Activated T-cell treated with anti-CD3 and anti-CD28 coated beads, Interleukin-2, amount 50 U/mL, for 72 hours (primary cell): ENCODE measurements around the gene SFXN3. TPM values are rescaled to one million over a fixed set of nuclear protein-coding genes. Genes with fewer than 3 reads are reported as not detected.
A peak's percentile ranks its signal among the peaks of the same experiment; 100 is the strongest.

Source experiments
- ATAC-seq, 2 donors: fragments of 150-1000 bp; cut with Tn5 transposase; replicated peaks in 1 of 2; 2 replicates each; pipeline ENCODE4 v1.10.0; 2021; ENCODE audit warnings: moderate library complexity in 2 of 2, mild to moderate bottlenecking in 1 of 2
- DNase-seq, 2 donors: peaks; one replicate each; pipeline ENCODE4 v3.0.0; 2021 to 2022; ENCODE audit warnings: mixed read lengths in 1 of 2
- H3K27ac Mint-ChIP-seq: one replicate; pipeline ENCODE4 v1.8.0; 2022; ENCODE audit warnings: mild to moderate bottlenecking, moderate library complexity, mixed read lengths
- H3K27me3 Mint-ChIP-seq: one replicate; pipeline ENCODE4 v1.8.0; 2022; ENCODE audit warnings: low read depth, mixed read lengths
- H3K36me3 Mint-ChIP-seq, 2 donors: one replicate each; pipeline ENCODE4 v1.8.0; 2022; ENCODE audit warnings: mixed read lengths in 2 of 2, mild to moderate bottlenecking in 1 of 2; ENCODE audit not compliant: insufficient read depth in 2 of 2
- H3K4me1 Mint-ChIP-seq: one replicate; pipeline ENCODE4 v1.8.0; 2022; ENCODE audit warnings: low read depth, mixed read lengths
- H3K4me3 Mint-ChIP-seq, 2 donors: one replicate each; pipeline ENCODE4 v1.8.0; 2022; ENCODE audit warnings: mild to moderate bottlenecking in 2 of 2, mixed read lengths in 2 of 2, moderate library complexity in 2 of 2
- H3K9me3 Mint-ChIP-seq, 2 donors: one replicate each; pipeline ENCODE4 v1.8.0; 2022; ENCODE audit warnings: mixed read lengths in 2 of 2
- total RNA-seq, 2 donors: library from RNA; stranded (reverse); gene quantifications; one replicate each; pipeline ENCODE4 v1.2.3, GENCODE V29; 2022

The SFXN3 gene
- total RNA-seq, 2 donors from 2014 or later, result 23.5 to 24.2 TPM

DNA sequence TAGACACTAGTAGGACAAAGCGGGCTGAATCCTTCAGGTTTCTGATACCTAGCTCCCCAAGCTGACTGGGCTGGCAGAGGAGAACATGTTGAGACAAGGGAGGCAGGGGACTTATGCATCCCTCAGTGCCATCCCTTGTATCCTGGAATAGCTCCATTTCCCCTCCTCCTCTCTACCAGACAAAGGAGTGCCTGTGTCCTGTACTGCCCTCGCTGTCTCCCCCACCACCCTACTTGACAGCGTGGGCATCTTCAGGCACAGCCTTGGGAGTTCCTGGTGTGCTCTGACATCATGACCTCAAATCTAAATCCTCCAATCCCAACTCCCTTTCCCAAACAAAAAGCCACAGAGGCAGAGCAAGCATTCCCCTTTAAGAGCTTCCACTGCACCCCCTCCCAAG is 9.0 kb downstream of the SFXN3 start:
- Mint-ChIP-seq H3K4me1 (peaks cover 20% of the 10 kb centered on the region), H3K27ac (no peak overlapping the region), H3K4me3 (no peak overlapping the region), H3K27me3 (no peaks in the 10 kb centered on the region), H3K9me3 (no peaks in the 10 kb centered on the region), H3K36me3 (no peaks in the 10 kb centered on the region)
- ATAC-seq, result no peak
- DNase-seq, result no peak

DNA sequence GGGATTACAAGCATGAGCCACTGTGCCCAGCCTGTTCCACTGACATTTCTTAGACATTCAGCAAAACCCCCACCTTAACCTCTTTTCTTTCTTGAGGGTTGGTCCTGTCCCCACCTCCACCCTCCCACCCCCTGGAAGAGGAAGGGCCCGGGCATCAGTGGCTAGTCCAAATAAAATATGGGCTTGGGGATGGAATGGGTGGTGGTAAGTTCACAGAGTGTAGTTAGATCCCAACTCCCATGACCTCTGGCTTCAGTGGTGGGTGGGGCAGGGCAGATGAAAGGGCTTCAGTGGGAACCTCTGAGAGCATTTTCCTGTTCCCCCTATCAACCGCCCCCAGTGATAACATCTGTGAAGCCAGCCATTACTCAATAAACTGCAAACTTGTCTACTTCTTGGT is 9.8 kb downstream of the SFXN3 start:
- Mint-ChIP-seq H3K27ac (no peak overlapping the region), H3K4me1 (peaks cover 20% of the 10 kb centered on the region), H3K4me3 (no peak overlapping the region), H3K36me3 (no peaks in the 10 kb centered on the region), H3K9me3 (no peaks in the 10 kb centered on the region), H3K27me3 (no peaks in the 10 kb centered on the region)
- no peak for DNase-seq
- no peak for ATAC-seq

DNA sequence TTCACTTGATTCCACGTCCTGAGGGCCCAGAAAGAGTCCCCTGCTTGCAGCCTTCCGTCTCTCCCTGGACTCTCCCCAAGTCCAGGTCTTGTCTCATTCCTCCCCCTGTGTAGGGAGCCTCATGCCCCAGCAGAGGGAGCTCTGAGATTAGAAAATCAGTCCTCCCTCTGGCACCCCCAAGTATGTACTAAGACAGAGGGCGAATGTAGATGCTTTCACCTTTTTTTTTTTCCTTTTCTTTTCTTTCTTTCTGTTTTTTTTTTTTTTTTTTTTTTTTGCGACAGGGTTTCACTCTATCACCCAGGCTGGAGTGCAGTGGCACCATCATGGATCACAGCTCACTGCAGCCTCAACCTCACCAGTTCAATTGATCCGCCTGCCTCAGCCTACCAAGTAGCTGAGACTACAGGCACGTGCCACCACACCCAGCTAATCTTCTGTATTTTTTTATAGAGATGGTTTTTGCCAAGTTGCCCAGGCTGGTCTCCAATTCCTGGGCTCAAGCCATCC is 10.3 kb downstream of the SFXN3 start:
- peaks cover 20% of the 10 kb centered on the region for H3K4me1 Mint-ChIP-seq
- no peak overlapping the region for H3K4me3 Mint-ChIP-seq
- H3K36me3 Mint-ChIP-seq, result no peaks in the 10 kb centered on the region
- ATAC-seq, result peak; percentile 72 to 79
- peak; percentile 74 to 77 for DNase-seq
- no peaks in the 10 kb centered on the region for H3K9me3 Mint-ChIP-seq
- peaks cover 4% of the 10 kb centered on the region for H3K27me3 Mint-ChIP-seq
- H3K27ac Mint-ChIP-seq, result no peak overlapping the region

DNA sequence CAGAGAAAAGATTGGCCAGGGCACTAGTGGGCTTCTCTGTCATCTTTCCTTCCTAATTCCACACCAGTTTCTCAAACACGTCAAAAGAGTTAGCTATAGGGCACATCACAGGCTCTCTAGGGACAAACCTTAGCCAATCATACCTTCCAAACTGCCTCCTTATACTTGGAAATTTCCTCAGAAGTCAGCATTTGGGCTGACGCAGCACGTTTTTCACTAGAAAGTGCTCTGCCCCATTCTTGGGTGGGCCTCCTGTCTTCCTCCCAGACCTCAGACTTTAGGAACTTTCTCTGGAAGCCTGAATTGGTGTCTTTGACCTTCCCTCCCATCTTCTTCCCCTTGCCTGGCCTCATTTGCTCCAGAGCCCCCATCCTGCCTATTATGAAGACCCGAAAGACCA is 11.1 kb downstream of the SFXN3 start:
- peak overlapping the region; percentile 89 to 98 for H3K4me3 Mint-ChIP-seq
- H3K4me1 Mint-ChIP-seq, result peaks cover 20% of the 10 kb centered on the region
- ATAC-seq (no peak), DNase-seq (no peak)
- peaks cover 12% of the 10 kb centered on the region for H3K27me3 Mint-ChIP-seq
- H3K27ac Mint-ChIP-seq, result peak overlapping the region; percentile 40
- no peaks in the 10 kb centered on the region for H3K36me3 Mint-ChIP-seq
- no peaks in the 10 kb centered on the region for H3K9me3 Mint-ChIP-seq

DNA sequence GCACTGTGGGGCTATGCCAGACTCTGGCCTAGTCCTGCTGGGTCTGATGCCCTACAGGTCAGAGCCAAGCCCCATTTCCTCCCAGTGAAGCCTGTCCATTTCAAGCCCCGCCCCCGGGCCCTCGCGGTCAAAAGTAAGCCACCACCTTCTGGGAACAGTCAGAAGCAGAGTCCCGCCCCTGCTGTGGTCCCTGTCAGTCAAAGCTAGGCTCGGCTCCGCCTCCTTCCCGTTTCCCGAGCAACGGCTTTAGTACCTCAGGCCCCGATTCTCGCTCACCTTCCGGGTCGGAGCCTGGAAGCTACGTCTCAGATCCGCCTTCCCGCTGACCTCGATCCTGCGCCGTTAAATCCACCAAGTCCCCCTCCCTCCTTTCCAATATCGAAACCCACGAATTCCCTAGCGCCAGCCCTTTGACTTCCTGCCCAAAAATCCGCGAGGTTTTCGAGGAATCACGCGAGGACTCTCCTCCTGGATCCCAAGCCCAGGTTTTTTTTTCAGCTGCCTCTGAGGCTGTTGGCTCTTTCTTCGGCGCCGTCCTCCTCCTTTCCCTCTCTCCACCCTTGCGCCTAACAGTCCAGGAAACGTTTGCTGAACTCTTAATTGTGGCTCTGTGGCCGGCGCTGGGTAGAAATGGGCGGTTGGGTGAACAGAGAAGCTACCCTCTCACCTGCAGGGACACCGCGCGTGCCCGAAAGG is 11.8 kb downstream of the SFXN3 start:
- peak overlapping the region; percentile 89 to 98 for H3K4me3 Mint-ChIP-seq
- ATAC-seq (peak; percentile 94 to 95), DNase-seq (peak; percentile 94 to 95)
- H3K36me3 Mint-ChIP-seq, result no peaks in the 10 kb centered on the region
- H3K4me1 Mint-ChIP-seq, result peaks cover 20% of the 10 kb centered on the region
- H3K27me3 Mint-ChIP-seq, result peaks cover 19% of the 10 kb centered on the region
- peak overlapping the region; percentile 81 for H3K27ac Mint-ChIP-seq
- no peaks in the 10 kb centered on the region for H3K9me3 Mint-ChIP-seq

DNA sequence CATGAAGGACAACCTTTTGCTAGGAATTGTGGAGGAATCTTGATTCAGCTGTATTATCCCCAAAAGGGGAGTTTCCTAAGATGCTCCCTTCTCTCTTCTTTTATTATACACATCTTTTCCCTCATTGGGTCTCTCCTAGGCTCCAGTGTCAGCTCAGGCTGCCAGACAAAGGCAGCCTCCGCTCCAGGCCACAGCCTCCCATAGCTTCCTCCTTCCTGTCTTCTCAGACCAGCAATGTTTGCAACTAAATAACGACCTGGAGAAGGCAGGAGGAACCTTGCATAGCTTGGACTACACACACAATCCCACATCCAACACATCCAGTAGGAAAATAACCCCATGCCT is 12.3 kb downstream of the SFXN3 start:
- Mint-ChIP-seq H3K4me1 (peaks cover 25% of the 10 kb centered on the region), H3K27me3 (peaks cover 24% of the 10 kb centered on the region), H3K27ac (no peak overlapping the region), H3K9me3 (no peaks in the 10 kb centered on the region), H3K36me3 (no peaks in the 10 kb centered on the region), H3K4me3 (peak overlapping the region; percentile 89 to 98)
- DNase-seq (no peak), ATAC-seq (no peak)

DNA sequence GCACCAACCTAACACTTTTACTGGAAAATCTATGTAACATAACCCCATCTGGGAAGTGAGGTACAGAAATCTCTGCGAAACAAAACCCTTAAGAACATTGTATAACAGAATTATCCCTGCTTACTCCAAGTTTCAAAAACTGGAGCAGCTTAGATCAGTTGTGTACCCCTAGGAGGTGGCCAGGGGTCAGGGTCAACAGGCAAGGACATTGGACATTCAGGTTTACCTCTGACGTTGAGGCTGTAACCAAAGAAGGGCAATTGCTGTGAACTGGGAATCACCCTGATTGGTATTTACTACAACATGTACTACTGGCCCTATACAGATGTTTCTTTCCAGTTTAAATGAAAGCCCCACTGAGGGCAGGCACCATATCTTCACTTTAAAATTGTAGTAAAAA is 13.1 kb downstream of the SFXN3 start:
- H3K27ac Mint-ChIP-seq, result no peak overlapping the region
- H3K27me3 Mint-ChIP-seq, result peaks cover 32% of the 10 kb centered on the region
- ATAC-seq, result no peak
- H3K9me3 Mint-ChIP-seq, result no peaks in the 10 kb centered on the region
- H3K4me3 Mint-ChIP-seq, result peak overlapping the region in 1 of 2 donors; percentile 98
- H3K4me1 Mint-ChIP-seq, result peaks cover 29% of the 10 kb centered on the region
- no peaks in the 10 kb centered on the region for H3K36me3 Mint-ChIP-seq
- no peak for DNase-seq

DNA sequence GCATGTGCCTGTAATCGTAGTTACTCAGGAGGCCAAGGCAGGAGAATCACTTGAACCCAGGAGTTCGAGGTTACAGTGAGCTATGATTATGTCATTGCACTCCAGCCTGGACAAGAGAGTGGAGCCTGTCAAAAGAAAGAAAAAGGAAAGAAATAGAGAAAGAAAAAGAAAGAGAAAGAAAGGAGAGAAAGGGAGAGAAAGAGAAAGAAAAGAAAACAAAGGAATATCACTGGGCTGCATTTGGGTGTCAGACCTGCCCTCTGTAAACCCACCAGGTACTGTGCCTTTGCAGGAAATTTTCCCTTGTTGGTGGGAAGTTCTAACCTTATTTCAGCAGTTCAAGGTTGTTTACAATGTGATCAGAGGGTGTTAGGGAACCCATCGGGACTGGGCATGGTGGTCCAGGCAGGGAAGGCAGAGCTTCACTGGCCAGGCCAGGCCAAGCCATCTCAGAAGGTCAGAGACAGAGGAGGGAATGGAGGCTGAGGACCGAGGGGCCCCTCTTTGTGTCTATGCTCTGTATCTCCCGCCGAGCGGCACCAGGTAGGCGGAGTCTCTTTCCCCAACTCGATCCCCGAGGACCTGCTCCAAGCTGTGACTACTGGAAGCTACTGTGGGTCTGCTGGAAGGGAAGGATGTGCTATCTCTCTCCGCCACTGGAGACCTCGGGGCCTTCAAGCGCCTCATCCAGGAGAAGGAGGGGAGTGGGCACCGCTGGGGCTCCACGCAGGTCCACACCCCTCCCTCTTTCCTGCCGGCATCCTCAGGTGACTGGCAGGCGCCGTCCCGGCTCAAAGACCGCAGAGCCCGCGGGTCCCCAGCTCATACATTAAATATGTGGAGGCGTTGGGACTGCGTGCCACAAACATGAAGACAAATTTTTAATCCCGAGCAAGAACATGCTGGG is 15.6 kb downstream of the SFXN3 start:
- no peak overlapping the region for H3K4me3 Mint-ChIP-seq
- no peak for DNase-seq
- peaks cover 36% of the 10 kb centered on the region for H3K4me1 Mint-ChIP-seq
- H3K27ac Mint-ChIP-seq, result no peak overlapping the region
- no peak for ATAC-seq
- no peaks in the 10 kb centered on the region for H3K9me3 Mint-ChIP-seq
- H3K27me3 Mint-ChIP-seq, result peaks cover 52% of the 10 kb centered on the region
- no peaks in the 10 kb centered on the region for H3K36me3 Mint-ChIP-seq

DNA sequence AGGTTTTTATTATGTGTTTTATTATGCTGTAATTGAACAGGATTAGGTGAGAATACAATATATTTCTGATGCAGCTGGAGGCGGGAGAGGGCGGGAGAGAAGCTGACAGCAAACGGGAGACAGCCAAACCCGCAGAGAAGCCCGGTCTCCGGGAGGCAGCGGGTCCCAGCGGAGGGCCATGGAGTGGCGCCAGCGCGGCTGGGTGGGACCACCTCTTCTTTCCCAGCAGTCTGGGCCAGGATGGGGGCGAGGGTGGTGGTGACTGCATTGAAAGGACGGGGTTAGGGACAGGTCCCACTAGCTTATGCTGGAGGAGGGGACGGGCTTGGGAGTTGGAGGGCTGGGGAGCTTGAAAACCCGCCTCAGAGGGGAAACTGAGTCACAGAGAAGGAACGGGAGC is 16.2 kb downstream of the SFXN3 start:
- no peak overlapping the region for H3K27ac Mint-ChIP-seq
- ATAC-seq (no peak), DNase-seq (no peak)
- H3K27me3 Mint-ChIP-seq, result peaks cover 52% of the 10 kb centered on the region
- no peaks in the 10 kb centered on the region for H3K9me3 Mint-ChIP-seq
- peaks cover 34% of the 10 kb centered on the region for H3K4me1 Mint-ChIP-seq
- H3K4me3 Mint-ChIP-seq, result no peak overlapping the region
- H3K36me3 Mint-ChIP-seq, result no peaks in the 10 kb centered on the region

DNA sequence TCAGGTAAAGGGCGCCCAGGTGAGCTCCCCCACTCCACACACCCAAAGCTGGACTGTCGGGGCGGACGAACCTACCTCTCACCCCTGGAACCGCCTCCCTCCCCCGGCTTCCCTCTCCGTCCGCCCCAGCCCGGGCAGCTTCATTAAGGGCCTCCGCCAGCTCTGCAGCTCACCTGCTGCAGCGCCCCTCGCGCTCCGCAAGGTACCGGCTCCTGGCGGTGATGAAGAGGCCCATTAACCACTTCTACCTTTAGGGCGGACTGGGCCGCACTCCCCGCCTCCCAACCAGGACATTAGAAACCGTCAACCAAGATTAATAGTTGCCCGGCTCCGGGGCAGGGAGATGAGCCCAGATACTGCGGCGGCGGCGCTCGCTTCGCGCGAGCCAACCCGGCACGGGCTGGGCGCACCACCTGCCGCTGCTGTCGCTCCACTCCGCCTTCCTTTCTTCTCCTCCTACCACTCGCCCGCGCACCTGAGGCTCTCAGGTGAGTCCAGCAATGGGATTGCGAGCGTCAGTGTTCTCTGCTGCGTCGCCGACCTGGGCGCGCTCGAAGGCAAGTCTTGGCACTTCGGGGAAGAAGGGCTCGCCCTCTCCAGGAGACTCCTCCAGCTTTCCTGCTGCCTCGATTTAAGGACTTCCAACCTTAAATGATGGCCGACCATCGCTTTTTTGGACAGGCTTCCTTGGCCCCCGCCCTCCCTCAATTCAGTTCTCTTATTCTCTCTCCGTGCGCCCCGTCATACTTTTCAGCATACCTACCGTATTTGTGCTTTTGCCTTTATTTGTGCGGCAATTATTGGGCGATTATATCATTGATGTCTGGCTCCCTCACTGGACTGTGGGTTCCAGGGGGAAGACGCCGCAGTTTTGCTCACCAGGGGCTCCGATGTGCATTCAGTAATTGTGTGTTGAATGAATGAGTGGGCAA is 17.2 kb downstream of the SFXN3 start:
- no peak overlapping the region for H3K27ac Mint-ChIP-seq
- ATAC-seq (no peak), DNase-seq (no peak)
- H3K36me3 Mint-ChIP-seq, result no peaks in the 10 kb centered on the region
- H3K9me3 Mint-ChIP-seq, result no peaks in the 10 kb centered on the region
- peaks cover 52% of the 10 kb centered on the region for H3K27me3 Mint-ChIP-seq
- peak overlapping the region in 1 of 2 donors; percentile 24 for H3K4me3 Mint-ChIP-seq
- H3K4me1 Mint-ChIP-seq, result peaks cover 24% of the 10 kb centered on the region

DNA sequence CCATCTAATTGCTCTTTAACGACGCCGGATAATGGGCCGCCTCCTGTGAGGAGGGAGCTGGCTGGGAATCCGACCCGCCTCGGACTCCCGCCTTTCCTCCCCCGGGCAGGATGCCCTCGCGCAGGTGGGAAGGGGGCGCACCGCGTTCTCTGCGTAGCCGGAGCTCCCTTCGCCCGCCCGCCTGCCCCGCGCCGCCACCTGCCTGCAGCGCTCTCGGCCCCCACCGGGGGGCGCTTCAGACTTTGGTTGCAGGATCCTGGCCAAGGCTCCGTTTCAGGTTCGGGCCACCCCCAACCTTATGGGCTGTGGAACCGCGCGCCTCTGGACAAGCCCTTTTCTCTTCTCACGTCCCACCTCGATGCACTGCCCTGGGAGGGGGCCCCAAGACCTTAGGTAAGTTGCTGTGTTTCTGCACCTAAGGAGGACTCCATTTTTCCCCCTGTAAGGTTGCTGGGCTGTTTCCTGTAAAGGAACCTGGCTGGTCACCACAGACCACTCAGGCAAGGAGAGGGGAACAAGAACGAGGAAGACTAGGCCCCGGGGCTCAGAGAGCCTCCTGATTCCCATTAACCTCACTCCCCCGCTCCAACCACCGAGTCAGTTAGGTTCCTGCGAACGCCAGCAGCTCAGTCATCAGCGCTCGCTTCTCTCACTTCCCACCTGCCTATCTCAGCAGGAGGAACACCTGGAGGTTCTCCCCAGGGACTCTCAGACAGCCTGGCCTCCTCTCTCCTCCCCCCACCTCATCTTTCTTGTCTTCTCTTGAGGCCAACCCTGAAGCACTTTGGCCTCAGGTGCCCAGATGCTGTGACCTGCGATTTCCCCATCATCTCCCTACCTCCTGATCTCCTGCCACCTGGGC is 19.4 kb downstream of the SFXN3 start:
- Mint-ChIP-seq H3K27ac (no peak overlapping the region), H3K27me3 (peaks cover 52% of the 10 kb centered on the region), H3K9me3 (no peaks in the 10 kb centered on the region), H3K4me1 (peaks cover 21% of the 10 kb centered on the region), H3K4me3 (peak overlapping the region; percentile 47 to 61), H3K36me3 (no peaks in the 10 kb centered on the region)
- DNase-seq, result peak; percentile 78 to 88
- peak; percentile 90 for ATAC-seq

DNA sequence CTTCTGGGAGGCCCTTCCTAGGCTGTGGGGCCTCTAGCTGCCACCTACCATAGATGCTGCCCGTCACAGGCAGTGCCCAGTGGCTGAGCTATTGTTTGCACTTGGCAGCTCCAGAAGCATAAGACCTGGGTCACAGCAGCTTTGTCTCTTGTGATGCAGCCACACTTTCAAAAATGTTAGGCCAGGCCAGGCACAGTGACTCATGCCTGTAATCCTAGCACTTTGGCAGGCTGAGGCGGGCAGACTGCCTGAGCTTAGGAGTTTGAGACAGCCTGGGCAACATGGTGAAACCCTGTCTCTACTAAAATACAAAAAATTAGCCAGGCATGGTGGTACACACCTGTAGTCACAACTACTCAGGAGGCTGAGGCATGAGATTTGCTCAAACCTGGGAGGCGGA is 21.3 kb downstream of the SFXN3 start:
- Mint-ChIP-seq H3K27me3 (peaks cover 38% of the 10 kb centered on the region), H3K4me1 (peaks cover 31% of the 10 kb centered on the region), H3K9me3 (no peaks in the 10 kb centered on the region), H3K4me3 (no peak overlapping the region), H3K27ac (no peak overlapping the region), H3K36me3 (peaks cover 0 to 4% of the 10 kb centered on the region in 2 donors)
- DNase-seq, result no peak
- no peak for ATAC-seq
